WI38 (cell line): ENCODE results near the gene HTR4.

Source experiments
- H3K4me3 ChIP-seq: 2 replicates; pipeline ENCODE4 v1.5.1; 2011; ENCODE audit warnings: low read depth, mild to moderate bottlenecking, control low read depth, low read length
- TF ChIP-seq, protein P1 (sequence below): IDR thresholded peaks from 2 replicates; pipeline ENCODE4 v1.5.1; 2012; ENCODE audit warnings: low read depth, mild to moderate bottlenecking, control low read depth, low read length

HTR4 gene

DNA sequence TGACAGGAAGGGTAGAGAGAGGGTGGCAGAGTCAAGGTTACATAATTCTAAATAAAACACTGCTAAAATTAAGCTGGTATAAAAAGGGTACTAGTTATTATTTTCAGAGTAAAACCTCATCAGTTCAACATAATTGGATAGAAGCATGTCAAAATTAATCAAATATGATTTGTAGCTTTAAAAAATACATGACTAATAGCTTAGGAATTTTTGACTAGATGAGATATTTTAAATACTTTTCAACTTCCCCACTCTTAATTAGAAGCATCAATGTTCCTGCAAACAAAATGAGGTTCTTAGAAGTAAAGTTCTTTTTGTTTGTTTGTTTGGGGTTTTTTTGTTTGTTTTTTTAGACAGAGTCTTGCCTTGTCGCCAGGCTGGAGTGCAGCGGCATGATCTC lies 29.1 kb downstream of the HTR4 start:
- no peak overlapping the region for H3K4me3 ChIP-seq
- TF ChIP-seq, protein P1, sequence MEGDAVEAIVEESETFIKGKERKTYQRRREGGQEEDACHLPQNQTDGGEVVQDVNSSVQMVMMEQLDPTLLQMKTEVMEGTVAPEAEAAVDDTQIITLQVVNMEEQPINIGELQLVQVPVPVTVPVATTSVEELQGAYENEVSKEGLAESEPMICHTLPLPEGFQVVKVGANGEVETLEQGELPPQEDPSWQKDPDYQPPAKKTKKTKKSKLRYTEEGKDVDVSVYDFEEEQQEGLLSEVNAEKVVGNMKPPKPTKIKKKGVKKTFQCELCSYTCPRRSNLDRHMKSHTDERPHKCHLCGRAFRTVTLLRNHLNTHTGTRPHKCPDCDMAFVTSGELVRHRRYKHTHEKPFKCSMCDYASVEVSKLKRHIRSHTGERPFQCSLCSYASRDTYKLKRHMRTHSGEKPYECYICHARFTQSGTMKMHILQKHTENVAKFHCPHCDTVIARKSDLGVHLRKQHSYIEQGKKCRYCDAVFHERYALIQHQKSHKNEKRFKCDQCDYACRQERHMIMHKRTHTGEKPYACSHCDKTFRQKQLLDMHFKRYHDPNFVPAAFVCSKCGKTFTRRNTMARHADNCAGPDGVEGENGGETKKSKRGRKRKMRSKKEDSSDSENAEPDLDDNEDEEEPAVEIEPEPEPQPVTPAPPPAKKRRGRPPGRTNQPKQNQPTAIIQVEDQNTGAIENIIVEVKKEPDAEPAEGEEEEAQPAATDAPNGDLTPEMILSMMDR = no peak

DNA sequence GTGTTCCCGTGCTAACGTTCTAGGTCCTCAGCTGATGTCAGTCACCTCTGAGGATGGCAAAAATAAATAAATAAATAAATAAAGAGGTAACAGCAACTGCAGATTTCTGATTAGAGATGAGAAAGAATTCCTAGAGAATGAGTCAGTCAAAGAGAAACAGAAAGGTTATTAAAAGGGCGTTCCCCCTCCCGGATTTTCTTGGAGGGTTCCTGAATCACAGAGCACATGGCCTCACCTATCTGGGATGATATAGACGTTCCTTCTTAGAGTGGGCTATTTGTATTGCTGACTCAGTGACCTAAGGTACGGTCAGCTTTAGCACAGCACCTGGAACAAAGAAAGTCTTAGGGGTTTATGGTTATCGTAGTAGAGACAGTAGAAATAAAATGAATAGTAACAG lies 30.6 kb downstream of the HTR4 start:
- no peak overlapping the region for H3K4me3 ChIP-seq
- TF ChIP-seq, protein P1 = no peak

DNA sequence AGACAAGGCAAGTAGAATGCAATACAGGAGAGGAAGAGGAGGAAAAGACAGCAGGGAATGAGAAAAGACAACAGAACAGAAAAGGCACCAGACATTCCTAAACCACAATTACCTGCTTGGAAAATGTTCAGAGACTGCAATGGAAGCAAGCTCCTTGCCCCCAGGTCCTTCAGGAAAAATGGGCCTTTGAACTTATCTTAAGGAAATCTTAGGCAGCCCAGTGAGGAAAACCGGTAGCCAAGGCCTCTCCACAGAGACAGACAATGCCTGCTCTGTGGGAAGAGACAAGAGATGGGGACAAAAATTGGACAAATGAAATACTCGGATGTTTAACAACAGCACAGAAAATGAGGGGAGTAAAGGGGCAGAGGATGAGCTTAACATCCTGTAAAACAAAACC lies 31.2 kb downstream of the HTR4 start:
- H3K4me3 ChIP-seq = no peak overlapping the region
- TF ChIP-seq, protein P1 = no peak

DNA sequence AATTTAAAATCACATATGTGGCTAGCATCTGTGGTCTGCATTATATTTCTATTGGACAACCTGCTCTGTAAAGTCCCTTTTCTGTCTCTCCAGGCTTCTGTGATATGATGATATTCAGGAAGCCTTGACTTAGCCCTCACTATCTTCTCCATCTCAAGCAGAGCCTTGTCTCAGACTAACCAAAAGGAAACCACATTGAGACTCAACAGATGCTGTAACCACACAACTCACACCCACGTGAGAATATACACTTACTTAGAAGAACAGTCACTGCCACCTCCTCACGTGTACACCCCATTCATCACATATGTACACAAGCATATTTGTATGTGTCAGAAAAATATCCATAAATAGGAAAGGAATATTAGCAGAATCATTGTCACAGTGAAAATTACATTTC lies 33.6 kb downstream of the HTR4 start:
- no peak overlapping the region for H3K4me3 ChIP-seq
- TF ChIP-seq, protein P1 = no peak

DNA sequence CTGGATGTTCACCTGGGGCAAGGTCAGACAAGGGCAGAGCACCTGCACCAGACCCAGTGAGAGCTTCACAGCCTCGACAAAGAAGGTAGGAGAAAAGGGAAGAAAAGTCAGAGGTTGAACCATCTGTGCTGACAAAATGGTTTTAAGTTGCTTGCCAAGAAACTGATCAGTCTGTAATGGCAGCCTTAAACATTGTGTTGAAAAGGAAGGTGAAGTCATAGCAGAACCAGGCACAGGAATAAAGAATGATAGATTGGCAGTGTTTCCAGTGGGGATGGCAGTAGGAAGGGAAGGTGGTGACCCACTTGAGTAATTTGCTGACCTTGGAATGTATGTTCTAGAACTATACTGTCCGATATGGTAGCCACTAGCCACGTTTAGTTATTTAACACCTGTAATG lies 34.2 kb downstream of the HTR4 start:
- H3K4me3 ChIP-seq = no peak overlapping the region
- TF ChIP-seq, protein P1 = no peak

DNA sequence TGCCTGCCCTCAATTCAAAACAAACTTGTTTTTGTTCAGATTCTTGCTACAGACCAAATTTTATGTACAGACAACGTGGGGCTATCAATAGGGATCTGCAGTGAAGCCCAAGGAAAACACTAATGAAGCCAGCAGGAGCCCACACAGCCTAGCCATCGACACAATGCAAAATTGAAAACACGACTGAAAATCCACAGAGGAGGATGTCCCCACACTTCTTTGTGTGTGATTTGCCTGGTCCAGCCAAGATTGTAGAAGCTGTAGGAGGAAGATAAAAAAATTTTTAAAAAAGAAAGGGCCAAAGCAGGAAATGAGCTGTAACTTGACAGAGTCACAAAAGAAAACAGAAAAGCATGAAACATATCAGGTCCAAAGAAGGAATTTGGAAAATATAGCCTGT lies 34.8 kb downstream of the HTR4 start:
- H3K4me3 ChIP-seq = no peak overlapping the region
- TF ChIP-seq, protein P1 = no peak

DNA sequence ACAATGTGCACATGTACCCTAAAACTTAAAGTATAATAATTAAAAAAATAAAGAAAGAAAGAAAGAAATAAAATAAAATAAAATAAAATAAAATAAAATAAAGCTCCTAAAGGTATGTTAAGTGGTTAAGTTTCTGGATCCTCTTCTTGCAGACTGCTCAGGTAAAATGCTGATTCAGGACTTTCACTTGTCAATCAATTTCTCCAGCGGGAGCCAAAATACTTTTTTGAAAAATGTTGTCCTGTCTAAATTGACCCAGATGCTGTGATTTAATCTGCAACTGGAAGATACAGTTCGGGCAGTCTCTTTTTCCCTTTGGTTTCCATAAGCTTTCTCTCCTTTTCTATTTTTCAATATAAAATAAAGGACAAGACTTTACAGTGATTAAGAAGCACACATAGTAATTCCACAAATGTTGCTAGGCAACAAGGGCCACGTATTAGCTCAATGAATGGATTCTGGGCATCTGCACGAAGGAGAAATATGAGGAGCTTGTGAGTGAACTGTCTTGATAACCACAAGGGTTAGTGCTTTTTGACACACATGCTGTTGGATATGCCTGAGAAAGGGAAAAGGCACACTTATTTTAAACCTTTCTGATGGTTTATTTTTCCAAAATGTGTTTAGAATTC lies 38.6 kb downstream of the HTR4 start:
- TF ChIP-seq, protein P1 = no peak

More for the DNA sequence above, 38.6 kb downstream of the HTR4 start:
- no peak overlapping the region for H3K4me3 ChIP-seq
